Tongue (tissue), 2 donors: ENCODE results near the gene CAMTA1. TPM values are rescaled to one million over a fixed set of nuclear protein-coding genes. Genes with fewer than 3 reads are reported as not detected.

Source experiments
- DNase-seq: peaks from one replicate; pipeline ENCODE4 v3.0.0-alpha.2; 2015
- total RNA-seq: library from RNA; depleted of rRNA; stranded (reverse); fragments of >200 nt; gene quantifications from one replicate; pipeline ENCODE4 v1.2.3, GENCODE V29; 2014

CAMTA1 gene
- total RNA-seq, 1 donor from 2014 or later, result 60.6 TPM

- DNase-seq, result no peak
Measured at GRCh38 chr1:7418442-7419080, 633.3 kb downstream of the CAMTA1 start.

GRCh38 chr1:7420098-7420445, 634.8 kb downstream of the CAMTA1 start:
- DNase-seq, result no peak

- DNase-seq, result peak; percentile 45
Measured at GRCh38 chr1:7420470-7421100, 635.3 kb downstream of the CAMTA1 start.

- no peak for DNase-seq
Measured at GRCh38 chr1:7421471-7422075, 636.3 kb downstream of the CAMTA1 start.

GRCh38 chr1:7422081-7422480, 636.8 kb downstream of the CAMTA1 start:
- DNase-seq, result no peak

- DNase-seq, result no peak
Measured at GRCh38 chr1:7422561-7422960, 637.3 kb downstream of the CAMTA1 start.

- DNase-seq, result no peak
Measured at GRCh38 chr1:7422966-7423365, 637.7 kb downstream of the CAMTA1 start.

- DNase-seq, result no peak
Measured at GRCh38 chr1:7424352-7424890, 639.2 kb downstream of the CAMTA1 start.

GRCh38 chr1:7425229-7425628, 640.0 kb downstream of the CAMTA1 start:
- no peak for DNase-seq

- no peak for DNase-seq
Measured at GRCh38 chr1:7425771-7426170, 640.5 kb downstream of the CAMTA1 start.

GRCh38 chr1:7426780-7427604, 641.7 kb downstream of the CAMTA1 start:
- DNase-seq, result no peak

- DNase-seq, result no peak
Measured at GRCh38 chr1:7427605-7428300, 642.5 kb downstream of the CAMTA1 start.

- DNase-seq, result no peak
Measured at GRCh38 chr1:7429290-7429689, 644.0 kb downstream of the CAMTA1 start.

- no peak for DNase-seq
Measured at GRCh38 chr1:7430047-7430608, 644.9 kb downstream of the CAMTA1 start.

- no peak for DNase-seq
Measured at GRCh38 chr1:7430691-7431090, 645.4 kb downstream of the CAMTA1 start.

GRCh38 chr1:7432102-7432899, 647.0 kb downstream of the CAMTA1 start:
- no peak for DNase-seq

GRCh38 chr1:7432900-7433380, 647.7 kb downstream of the CAMTA1 start:
- no peak for DNase-seq

GRCh38 chr1:7434566-7434965, 649.3 kb downstream of the CAMTA1 start:
- DNase-seq, result no peak

- DNase-seq, result no peak
Measured at GRCh38 chr1:7435276-7436055, 650.2 kb downstream of the CAMTA1 start.
